GM23338 (cell line): ENCODE measurements around the gene MCM7. TPM values are rescaled to one million over a fixed set of nuclear protein-coding genes. Genes with fewer than 3 reads are reported as not detected.

Experiments
- ATAC-seq: fragments of 200-7000 bp; cut with Tn5 transposase; 3 replicates; pipeline ENCODE4 v1.9.1; 2020
- DNase-seq: peaks from one replicate; pipeline ENCODE4 v3.0.0-alpha.2; 2015; ENCODE audit warnings: low spot score
- H2AFZ ChIP-seq: fragments of 200-600 bp; sonication (generic); 2 replicates; pipeline ENCODE4 v1.8.0; 2016; ENCODE audit warnings: antibody characterized with exemption, mild to moderate bottlenecking, moderate library complexity
- H3F3A ChIP-seq: fragments of 200-600 bp; sonication (generic); replicated peaks from 2 replicates; pipeline ENCODE4 v1.8.0; 2017; ENCODE audit warnings: antibody characterized with exemption, mixed run types, low read depth
- H3K27ac ChIP-seq: fragments of 200-600 bp; sonication (generic); 2 replicates; pipeline ENCODE4 v1.6.1; 2016; ENCODE audit warnings: low read depth
- H3K27me3 ChIP-seq: fragments of 200-600 bp; sonication (generic); 2 replicates; pipeline ENCODE4 v1.8.0; 2016; ENCODE audit warnings: mild to moderate bottlenecking, mixed run types, moderate library complexity; ENCODE audit not compliant: insufficient read depth
- H3K36me3 ChIP-seq: fragments of 200-600 bp; sonication (generic); 2 replicates; pipeline ENCODE4 v1.8.0; 2016; ENCODE audit warnings: mild to moderate bottlenecking; ENCODE audit not compliant: insufficient read depth
- H3K4me1 ChIP-seq: fragments of 200-600 bp; sonication (generic); 2 replicates; pipeline ENCODE4 v1.8.0; 2016; ENCODE audit warnings: mild to moderate bottlenecking, moderate library complexity; ENCODE audit not compliant: insufficient read depth
- H3K4me2 ChIP-seq: fragments of 200-600 bp; sonication (generic); 2 replicates; pipeline ENCODE4 v1.7.1; 2017; ENCODE audit warnings: mixed run types
- H3K4me3 ChIP-seq: fragments of 200-600 bp; sonication (generic); 2 replicates; pipeline ENCODE4 v1.6.1; 2016; ENCODE audit warnings: mixed run types
- H3K79me2 ChIP-seq: fragments of 200-600 bp; sonication (generic); replicated peaks from 2 replicates; pipeline ENCODE4 v1.8.0; 2017; ENCODE audit warnings: mild to moderate bottlenecking; ENCODE audit not compliant: insufficient read depth
- H3K9me2 ChIP-seq: fragments of 200-600 bp; sonication (generic); 2 replicates; pipeline ENCODE4 v1.8.0; 2017; ENCODE audit not compliant: insufficient read depth
- H4K20me1 ChIP-seq: fragments of 200-600 bp; sonication (generic); replicated peaks from 2 replicates; pipeline ENCODE4 v1.8.0; 2017; ENCODE audit warnings: mild to moderate bottlenecking; ENCODE audit not compliant: insufficient read depth
- H3K27ac Mint-ChIP-seq: 2 replicates; pipeline ENCODE4 v1.8.0; 2020; ENCODE audit warnings: inconsistent platforms, mild to moderate bottlenecking, moderate library complexity, mixed read lengths
- H3K27me3 Mint-ChIP-seq: 3 replicates; pipeline ENCODE4 v1.8.0; 2022; ENCODE audit warnings: low read depth, mild to moderate bottlenecking, moderate library complexity, mixed read lengths, inconsistent platforms; ENCODE audit not compliant: insufficient read depth, poor library complexity
- H3K36me3 Mint-ChIP-seq: 3 replicates; pipeline ENCODE4 v1.8.0; 2021; ENCODE audit warnings: low read depth, mild to moderate bottlenecking, inconsistent platforms, moderate library complexity, mixed read lengths
- H3K4me1 Mint-ChIP-seq: 3 replicates; pipeline ENCODE4 v1.8.0; 2020; ENCODE audit warnings: mild to moderate bottlenecking, inconsistent platforms, mixed read lengths
- H3K4me3 Mint-ChIP-seq: 3 replicates; pipeline ENCODE4 v1.8.0; 2021; ENCODE audit warnings: moderate library complexity, mild to moderate bottlenecking, inconsistent platforms, mixed read lengths
- H3K9me3 Mint-ChIP-seq: 3 replicates; pipeline ENCODE4 v1.8.0; 2020; ENCODE audit warnings: moderate library complexity, mild to moderate bottlenecking, inconsistent platforms, mixed read lengths
- CTCF ChIP-seq, 2 experiments: fragments of 200-600 bp in 1 of 2; sonication (generic) in 1 of 2; conservative IDR thresholded peaks; 2 replicates each; pipeline versions ENCODE4 v1.5.1 to v1.6.1; 2016 to 2017; ENCODE audit warnings: antibody characterized with exemption in 2 of 2, low read depth in 2 of 2, mild to moderate bottlenecking in 2 of 2, moderate library complexity in 1 of 2
- EZH2phosphoT487 ChIP-seq: fragments of 200-600 bp; sonication (generic); IDR thresholded peaks from one replicate; pipeline ENCODE4 v1.8.1; 2018; ENCODE audit warnings: antibody characterized with exemption; ENCODE audit not compliant: unreplicated experiment
- JUNB ChIP-seq: IDR thresholded peaks from one replicate; pipeline ENCODE4 v1.6.1; 2016; ENCODE audit warnings: antibody characterized with exemption; ENCODE audit not compliant: unreplicated experiment
- NANOG ChIP-seq: IDR thresholded peaks from 2 replicates; pipeline ENCODE4 v1.6.1; 2016; ENCODE audit warnings: antibody characterized with exemption, borderline replicate concordance
- ZNF462 ChIP-seq: fragments of 250-450 bp; sonication (Bioruptor Pico); IDR thresholded peaks from 2 replicates; pipeline ENCODE4 v1.5.0; 2020; ENCODE audit warnings: mild to moderate bottlenecking, moderate library complexity
- polyA plus RNA-seq: library from polyadenylated mRNA; unstranded; fragments of >200 nt; fragmentation: Nextera tagmentation; extraction: Ambion mirVana; gene quantifications from 2 replicates; pipeline ENCODE4 v1.2.1, GENCODE V29; 2016
- total RNA-seq: library from RNA; depleted of rRNA; stranded (reverse); fragments of >200 nt; shearing (Covaris generic); gene quantifications from 2 replicates; pipeline ENCODE4 v1.2.3, GENCODE V29; 2014

MCM7 gene
- total and polyA plus RNA-seq, 2 experiments from 2014 or later = 140 to 285 TPM

DNA sequence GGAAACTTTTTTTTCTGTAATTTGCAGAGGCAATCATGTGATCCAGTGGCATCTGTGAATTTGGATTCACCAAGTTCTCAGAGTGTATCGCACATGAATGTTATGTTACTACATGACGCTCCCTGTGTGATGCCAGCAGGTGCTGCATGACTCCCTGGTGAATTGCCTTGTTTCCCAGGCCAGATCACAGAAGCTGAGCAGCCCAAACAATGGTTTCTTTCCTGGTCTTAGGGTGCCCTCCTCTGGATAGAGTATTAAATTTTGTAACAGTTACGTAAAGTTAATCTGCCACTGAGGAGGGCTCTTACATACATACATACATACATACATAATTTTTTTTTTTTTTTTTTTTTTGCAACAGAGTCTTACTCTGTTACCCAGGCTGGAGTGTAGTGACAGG lies 48.0 kb downstream of the MCM7 start:
- no peak overlapping the region for H3K27ac ChIP-seq
- peak; percentile 6; the same call in 1 of the 3 replicates for ATAC-seq
- H3K27me3 Mint-ChIP-seq = peaks cover 17% of the 10 kb centered on the region
- no peak overlapping the region for H3K4me3 Mint-ChIP-seq
- peaks cover 8% of the 10 kb centered on the region for H3K4me1 Mint-ChIP-seq
- H3K36me3 Mint-ChIP-seq = peaks cover 32% of the 10 kb centered on the region
- H2AFZ ChIP-seq = no peak overlapping the region
- H3F3A ChIP-seq = peaks cover 16% of the 10 kb centered on the region; the same call in 1 of the 2 replicates
- peak; percentile 65 for DNase-seq
- H3K4me1 ChIP-seq = peaks cover 2% of the 10 kb centered on the region; the same call in 1 of the 2 replicates
- no peaks in the 10 kb centered on the region for H3K27me3 ChIP-seq
- H4K20me1 ChIP-seq = 0 out of 2 replicates have a peak, but pooled peaks cover 6% of the 10 kb centered on the region
- TF ChIP-seq CTCF (conservative IDR thresholded peaks at IDR 0.05; ENCODE audit: low read depth in 2 of 2) (peak; percentile 22 to 51; a peak in 2 of 4 replicates), NANOG (no peak)
- H3K4me2 ChIP-seq = no peak overlapping the region
- no peak overlapping the region for H3K4me3 ChIP-seq
- peaks cover 10% of the 10 kb centered on the region for H3K36me3 ChIP-seq
- no peaks in the 10 kb centered on the region for H3K9me3 Mint-ChIP-seq
- H3K27ac Mint-ChIP-seq = no peak overlapping the region
- H3K79me2 ChIP-seq = peaks cover 33% of the 10 kb centered on the region
- H3K9me2 ChIP-seq = peaks cover 7% of the 10 kb centered on the region

DNA sequence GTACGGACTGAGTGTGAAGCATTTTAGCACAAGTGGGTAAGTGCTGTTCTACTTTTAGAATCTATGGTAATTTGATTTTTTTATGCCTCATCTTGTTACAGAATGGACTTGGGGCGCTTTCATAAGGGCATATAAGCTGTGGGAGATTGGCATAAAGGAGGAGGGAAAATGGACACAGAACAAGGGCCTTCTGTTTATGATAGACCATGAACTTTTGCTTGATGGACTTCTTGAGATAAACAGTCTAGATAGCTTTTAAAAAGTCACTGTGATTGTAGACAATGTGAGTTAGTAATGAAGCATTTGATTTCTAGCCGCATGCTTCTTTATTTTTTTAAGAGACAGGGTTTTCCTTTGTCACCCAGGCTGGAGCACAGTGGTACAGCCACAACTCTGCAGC lies 49.6 kb downstream of the MCM7 start:
- H3K4me1 Mint-ChIP-seq = peaks cover 8% of the 10 kb centered on the region
- Histone ChIP-seq H3K4me2 (no peak overlapping the region), H3K4me1 (peaks cover 2% of the 10 kb centered on the region; the same call in 1 of the 2 replicates), H3K9me2 (peaks cover 8% of the 10 kb centered on the region), H3K27me3 (no peaks in the 10 kb centered on the region), H3K79me2 (peaks cover 33% of the 10 kb centered on the region), H3K27ac (no peak overlapping the region), H4K20me1 (no peaks in the 10 kb centered on the region), H3K36me3 (no peaks in the 10 kb centered on the region; the same call in 1 of the 2 replicates), H3F3A (peaks cover 13% of the 10 kb centered on the region; the same call in 1 of the 2 replicates), H3K4me3 (no peak overlapping the region), H2AFZ (no peak overlapping the region)
- H3K4me3 Mint-ChIP-seq = peak overlapping the region; percentile 61
- ATAC-seq (no peak), DNase-seq (no peak)
- TF ChIP-seq JUNB (no peak), CTCF (conservative IDR thresholded peaks at IDR 0.05; ENCODE audit: low read depth in 2 of 2) (no peak), EZH2phosphoT487 (no peak), ZNF462 (CRISPR knock-in tag) (no peak)
- no peak overlapping the region; the same call in 1 of the 2 replicates for H3K27ac Mint-ChIP-seq
- peaks cover 16% of the 10 kb centered on the region for H3K36me3 Mint-ChIP-seq
- H3K9me3 Mint-ChIP-seq = no peaks in the 10 kb centered on the region
- H3K27me3 Mint-ChIP-seq = peaks cover 15% of the 10 kb centered on the region
